ENCODE data around the gene PPHLN1.

- TF ChIP-seq POLR2A (IDR thresholded peaks at IDR 0.05) (no peak), CTCF (IDR thresholded peaks at IDR 0.05) (no peak), POLR2AphosphoS5 (IDR thresholded peaks at IDR 0.05) (no peak), EP300 (IDR thresholded peaks at IDR 0.05) (no peak)
Measured at GRCh38 chr12:42365486-42365885, 39.5 kb downstream of the PPHLN1 start.
